DND-41 (cell line): ENCODE results near the gene NR2F1-AS1.

Source experiments
- ATAC-seq: fragments of 200-7000 bp; cut with Tn5 transposase; 3 replicates; pipeline ENCODE4 v1.9.1; 2021; ENCODE audit warnings: low read depth; ENCODE audit not compliant: insufficient read depth
- DNase-seq: peaks from one replicate; pipeline ENCODE4 v3.0.0-alpha.2; 2020
- H2AFZ ChIP-seq: 2 replicates; pipeline ENCODE4 v1.6.0; 2012; ENCODE audit warnings: low read depth, low read length
- H3K27ac ChIP-seq: 2 replicates; pipeline ENCODE4 v1.5.1; 2012; ENCODE audit warnings: low read length, inconsistent platforms
- H3K27me3 ChIP-seq: fragments of 200-600 bp; sonication (generic); 2 replicates; pipeline ENCODE4 v1.6.0; 2012; ENCODE audit warnings: low read length, mild to moderate bottlenecking, inconsistent platforms; ENCODE audit not compliant: insufficient read depth, poor library complexity
- H3K36me3 ChIP-seq: 2 replicates; pipeline ENCODE4 v1.5.1; 2012; ENCODE audit warnings: low read length, inconsistent platforms; ENCODE audit not compliant: insufficient read depth
- H3K4me1 ChIP-seq: 2 replicates; pipeline ENCODE4 v1.5.1; 2012; ENCODE audit warnings: mild to moderate bottlenecking, low read length; ENCODE audit not compliant: insufficient read depth
- H3K4me2 ChIP-seq: 2 replicates; pipeline ENCODE4 v1.6.0; 2012; ENCODE audit warnings: mild to moderate bottlenecking, moderate library complexity, low read length, inconsistent platforms; ENCODE audit not compliant: insufficient read depth
- H3K4me3 ChIP-seq, 2 experiments: fragments of 200-600 bp in 1 of 2; shearing (Covaris generic) in 1 of 2; 2 replicates each; pipeline ENCODE4 v1.5.1; 2012 to 2016; ENCODE audit warnings: inconsistent platforms in 2 of 2, low read length in 2 of 2, mild to moderate bottlenecking in 2 of 2, low read depth in 1 of 2, moderate library complexity in 1 of 2
- H3K79me2 ChIP-seq: 2 replicates; pipeline ENCODE4 v1.6.0; 2012; ENCODE audit warnings: low read length, inconsistent platforms; ENCODE audit not compliant: insufficient read depth
- H3K9ac ChIP-seq: 2 replicates; pipeline ENCODE4 v1.6.0; 2012; ENCODE audit warnings: low read depth, mild to moderate bottlenecking, inconsistent platforms, low read length, moderate library complexity
- H3K9me3 ChIP-seq: 2 replicates; pipeline ENCODE4 v1.5.1; 2012; ENCODE audit warnings: low read length, moderate library complexity, mild to moderate bottlenecking, inconsistent platforms; ENCODE audit not compliant: insufficient read depth, severe bottlenecking
- H4K20me1 ChIP-seq: 2 replicates; pipeline ENCODE4 v1.6.0; 2012; ENCODE audit warnings: low read length; ENCODE audit not compliant: insufficient read depth
- CTCF ChIP-seq: IDR thresholded peaks from 2 replicates; pipeline ENCODE4 v1.5.1; 2012; ENCODE audit warnings: borderline replicate concordance, low read length, moderate library complexity, mild to moderate bottlenecking; ENCODE audit not compliant: poor library complexity, severe bottlenecking; ENCODE audit errors: extremely low read depth
- EZH2 ChIP-seq: IDR thresholded peaks from 3 replicates; pipeline ENCODE4 v1.6.1; 2012; ENCODE audit warnings: borderline replicate concordance, low read depth, mild to moderate bottlenecking, moderate library complexity, low read length, inconsistent platforms; ENCODE audit not compliant: severe bottlenecking

NR2F1-AS1 gene

GRCh38 chr5:93454896-93455295, 126.1 kb downstream of the NR2F1-AS1 start:
- H3K4me2 ChIP-seq = no peak overlapping the region
- H3K4me1 ChIP-seq = no peaks in the 10 kb centered on the region
- H3K79me2 ChIP-seq = no peaks in the 10 kb centered on the region
- no peaks in the 10 kb centered on the region for H3K9me3 ChIP-seq
- no peak for TF ChIP-seq CTCF
- TF ChIP-seq EZH2 = no peak
- no peaks in the 10 kb centered on the region for H3K36me3 ChIP-seq
- H3K27ac ChIP-seq = no peak overlapping the region
- no peaks in the 10 kb centered on the region for H4K20me1 ChIP-seq
- no peak overlapping the region for H2AFZ ChIP-seq
- H3K9ac ChIP-seq = no peak overlapping the region
- H3K27me3 ChIP-seq = no peaks in the 10 kb centered on the region
- no peak for DNase-seq
- no peak for ATAC-seq
- no peak overlapping the region for H3K4me3 ChIP-seq

GRCh38 chr5:93452255-93452654, 128.8 kb downstream of the NR2F1-AS1 start:
- Histone ChIP-seq H3K36me3 (no peaks in the 10 kb centered on the region), H3K79me2 (no peaks in the 10 kb centered on the region), H3K4me2 (no peak overlapping the region), H2AFZ (no peak overlapping the region), H4K20me1 (no peaks in the 10 kb centered on the region), H3K27me3 (no peaks in the 10 kb centered on the region), H3K4me1 (no peaks in the 10 kb centered on the region), H3K4me3 (no peak overlapping the region), H3K9ac (no peak overlapping the region), H3K27ac (no peak overlapping the region), H3K9me3 (no peaks in the 10 kb centered on the region)
- TF ChIP-seq CTCF (no peak), EZH2 (no peak)
- DNase-seq (no peak), ATAC-seq (no peak)

- TF ChIP-seq EZH2 (no peak), CTCF (no peak)
- ATAC-seq (no peak), DNase-seq (no peak)
- Histone ChIP-seq H3K36me3 (no peaks in the 10 kb centered on the region), H3K4me3 (no peak overlapping the region), H3K4me1 (no peaks in the 10 kb centered on the region), H3K27me3 (no peaks in the 10 kb centered on the region), H2AFZ (no peak overlapping the region), H3K79me2 (no peaks in the 10 kb centered on the region), H4K20me1 (no peaks in the 10 kb centered on the region), H3K27ac (no peak overlapping the region), H3K4me2 (no peak overlapping the region), H3K9ac (no peak overlapping the region), H3K9me3 (no peaks in the 10 kb centered on the region)
These were observed 142.9 kb downstream of the NR2F1-AS1 start for GRCh38 chr5:93438124-93438523.

- Histone ChIP-seq H3K9me3 (no peaks in the 10 kb centered on the region), H3K4me1 (no peaks in the 10 kb centered on the region), H3K9ac (no peak overlapping the region), H2AFZ (no peak overlapping the region), H3K4me3 (no peak overlapping the region), H3K27ac (no peak overlapping the region), H3K79me2 (no peaks in the 10 kb centered on the region), H4K20me1 (no peaks in the 10 kb centered on the region), H3K36me3 (no peaks in the 10 kb centered on the region), H3K4me2 (no peak overlapping the region), H3K27me3 (no peaks in the 10 kb centered on the region)
- ATAC-seq (no peak), DNase-seq (no peak)
- no peak for TF ChIP-seq CTCF
- TF ChIP-seq EZH2 = no peak
These were observed 144.9 kb downstream of the NR2F1-AS1 start for GRCh38 chr5:93436083-93436482.
